ENCODE measurements around the gene SUMO3. TPM values are rescaled to one million over a fixed set of nuclear protein-coding genes. Genes with fewer than 3 reads are reported as not detected.
A peak's percentile ranks its signal among the peaks of the same experiment; 100 is the strongest.

Gene SUMO3
- total RNA-seq, 1 experiment from 2014 or later, result 82.9 TPM

- H3T11ph ChIP-seq (ENCODE audit: low read length), result no peak overlapping the region
- Mint-ChIP-seq H3K27me3 (ENCODE audit: low read depth) (no peaks in the 10 kb centered on the region), H3K27ac (no peak overlapping the region), H3K4me1 (peaks cover 23 to 36% of the 10 kb centered on the region in 2 experiments), H3K9me3 (no peaks in the 10 kb centered on the region), H3K36me3 (ENCODE audit: insufficient read depth in 1 of 3, low read depth in 3 of 3) (peaks cover 26 to 59% (median 44%) of the 10 kb centered on the region in 3 experiments), H3K4me3 (peak overlapping the region; percentile 95 to 96)
- no peak overlapping the region for H3K4ac ChIP-seq (ENCODE audit: low read depth, low read length)
- TF ChIP-seq CTCF (conservative IDR thresholded peaks at IDR 0.05), result peak; percentile 62
- H3K56ac ChIP-seq (ENCODE audit: insufficient read length, low read depth, low read length), result no peak overlapping the region
- peak overlapping the region; percentile 48 for H3K4me2 ChIP-seq (ENCODE audit: insufficient read depth, insufficient read length, low read length)
- no peak overlapping the region for H4K91ac ChIP-seq (ENCODE audit: insufficient read length, low read depth, low read length)
- H2BK20ac ChIP-seq (ENCODE audit: low read depth, low read length, poor library complexity, severe bottlenecking), result no peak overlapping the region
- no peaks in the 10 kb centered on the region for H3K9me3 ChIP-seq (ENCODE audit: control insufficient read depth, low read depth, low read length)
- peaks cover 13% of the 10 kb centered on the region for H3K23me2 ChIP-seq (ENCODE audit: insufficient read length, low read depth, low read length, poor library complexity, severe bottlenecking)
- no peak overlapping the region for H2BK12ac ChIP-seq (ENCODE audit: insufficient read length, low read depth, low read length)
- no CpG with 5 or more reads among the region's 12 CpGs for WGBS (ENCODE audit: extremely low coverage, insufficient read length, low lambda C conversion rate)
- H2AK5ac ChIP-seq (ENCODE audit: insufficient read length, low read length), result no peak overlapping the region
- peaks cover 2% of the 10 kb centered on the region for H3K79me1 ChIP-seq (ENCODE audit: insufficient read depth, low read depth, low read length, poor library complexity, severe bottlenecking)
- peaks cover 19% of the 10 kb centered on the region; the same call in 1 of the 2 replicates for H3K79me2 ChIP-seq (ENCODE audit: insufficient read depth, low read length)
- H3K14ac ChIP-seq (ENCODE audit: insufficient read depth, low read length), result no peak overlapping the region
- no peak overlapping the region for H3K18ac ChIP-seq (ENCODE audit: insufficient read length, low read depth, low read length)
- no peaks in the 10 kb centered on the region for H4K20me1 ChIP-seq (ENCODE audit: control insufficient read depth, insufficient read depth, insufficient read length)
- no peak overlapping the region for H2BK15ac ChIP-seq (ENCODE audit: low read depth, low read length)
- H3K4me1 ChIP-seq (ENCODE audit: insufficient read depth, low read length), result no peaks in the 10 kb centered on the region
- no peak overlapping the region for H3K27ac ChIP-seq (ENCODE audit: insufficient read length, low read depth, low read length)
- no peak overlapping the region for H4K5ac ChIP-seq (ENCODE audit: insufficient read length, low read depth, low read length)
- no peaks in the 10 kb centered on the region for H3K27me3 ChIP-seq (ENCODE audit: insufficient read depth, low read length)
- no peak overlapping the region for H2AFZ ChIP-seq (ENCODE audit: low read length)
- no peak overlapping the region for H4K8ac ChIP-seq (replicated peaks; ENCODE audit: insufficient read length, low read depth, low read length)
- no peak for DNase-seq
- H2BK5ac ChIP-seq (ENCODE audit: insufficient read length, low read length), result no peak overlapping the region
- no peak overlapping the region for H3K9ac ChIP-seq (ENCODE audit: extremely low read depth, insufficient read length, low read length)
- no peak overlapping the region for H2BK120ac ChIP-seq (ENCODE audit: low read depth, low read length, poor library complexity, severe bottlenecking)
- no peak overlapping the region for H3K23ac ChIP-seq (ENCODE audit: insufficient read length, low read depth, low read length)
These were observed 17.8 kb downstream of the SUMO3 start for GRCh38 chr21:44800103-44800502.
